Measurements from ENCODE around the gene CITED4. TPM values are rescaled to one million over a fixed set of nuclear protein-coding genes. Genes with fewer than 3 reads are reported as not detected.

The CITED4 gene
- total RNA-seq, 1 donor from 2014 or later: 11.3 TPM

GRCh38 chr1:40857737-40858136, 4.4 kb downstream of the CITED4 start:
- Mint-ChIP-seq H3K9me3 (no peaks in the 10 kb centered on the region), H3K4me1 (peaks cover 9% of the 10 kb centered on the region), H3K36me3 (ENCODE audit: low read depth) (no peaks in the 10 kb centered on the region), H3K27ac (ENCODE audit: unreplicated experiment) (no peak overlapping the region), H3K4me3 (no peak overlapping the region), H3K27me3 (ENCODE audit: low read depth) (peaks cover 39% of the 10 kb centered on the region)
- TF ChIP-seq, protein P1, sequence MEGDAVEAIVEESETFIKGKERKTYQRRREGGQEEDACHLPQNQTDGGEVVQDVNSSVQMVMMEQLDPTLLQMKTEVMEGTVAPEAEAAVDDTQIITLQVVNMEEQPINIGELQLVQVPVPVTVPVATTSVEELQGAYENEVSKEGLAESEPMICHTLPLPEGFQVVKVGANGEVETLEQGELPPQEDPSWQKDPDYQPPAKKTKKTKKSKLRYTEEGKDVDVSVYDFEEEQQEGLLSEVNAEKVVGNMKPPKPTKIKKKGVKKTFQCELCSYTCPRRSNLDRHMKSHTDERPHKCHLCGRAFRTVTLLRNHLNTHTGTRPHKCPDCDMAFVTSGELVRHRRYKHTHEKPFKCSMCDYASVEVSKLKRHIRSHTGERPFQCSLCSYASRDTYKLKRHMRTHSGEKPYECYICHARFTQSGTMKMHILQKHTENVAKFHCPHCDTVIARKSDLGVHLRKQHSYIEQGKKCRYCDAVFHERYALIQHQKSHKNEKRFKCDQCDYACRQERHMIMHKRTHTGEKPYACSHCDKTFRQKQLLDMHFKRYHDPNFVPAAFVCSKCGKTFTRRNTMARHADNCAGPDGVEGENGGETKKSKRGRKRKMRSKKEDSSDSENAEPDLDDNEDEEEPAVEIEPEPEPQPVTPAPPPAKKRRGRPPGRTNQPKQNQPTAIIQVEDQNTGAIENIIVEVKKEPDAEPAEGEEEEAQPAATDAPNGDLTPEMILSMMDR (conservative IDR thresholded peaks at IDR 0.05): no peak
- no peak for DNase-seq (ENCODE audit: low read depth, low spot score)

DNA sequence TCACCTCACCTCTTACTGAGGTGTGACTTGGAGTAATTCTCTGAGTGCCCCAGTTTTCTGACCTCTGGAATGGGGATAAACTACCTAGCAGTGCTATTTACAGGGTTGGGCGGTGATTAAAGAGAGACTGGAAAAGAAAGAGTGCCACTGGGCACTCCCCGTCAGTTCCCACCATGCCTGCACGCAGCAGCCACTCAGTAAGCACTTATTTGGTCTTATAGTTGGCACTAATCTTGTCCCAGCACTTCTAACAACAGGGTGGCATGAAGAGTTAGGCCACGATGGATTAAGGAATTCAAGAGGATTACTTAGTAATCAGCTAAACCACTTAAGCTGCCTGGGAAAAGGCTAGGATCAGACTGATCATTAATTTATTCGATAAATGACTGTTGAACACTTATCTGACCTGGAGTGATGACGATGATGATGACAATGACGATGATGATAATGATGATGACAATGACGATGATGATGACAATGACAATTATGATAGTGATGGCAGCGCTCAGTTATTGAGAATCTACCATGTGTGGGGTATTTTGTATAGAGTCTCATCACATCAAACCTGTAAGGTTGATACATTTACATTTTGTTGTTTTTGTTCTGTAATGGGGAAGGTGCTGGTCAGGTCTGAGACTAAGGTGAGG, 5.4 kb downstream of the CITED4 start:
- DNase-seq (ENCODE audit: low read depth, low spot score): no peak
- H3K4me1 Mint-ChIP-seq: peaks cover 4% of the 10 kb centered on the region

DNA sequence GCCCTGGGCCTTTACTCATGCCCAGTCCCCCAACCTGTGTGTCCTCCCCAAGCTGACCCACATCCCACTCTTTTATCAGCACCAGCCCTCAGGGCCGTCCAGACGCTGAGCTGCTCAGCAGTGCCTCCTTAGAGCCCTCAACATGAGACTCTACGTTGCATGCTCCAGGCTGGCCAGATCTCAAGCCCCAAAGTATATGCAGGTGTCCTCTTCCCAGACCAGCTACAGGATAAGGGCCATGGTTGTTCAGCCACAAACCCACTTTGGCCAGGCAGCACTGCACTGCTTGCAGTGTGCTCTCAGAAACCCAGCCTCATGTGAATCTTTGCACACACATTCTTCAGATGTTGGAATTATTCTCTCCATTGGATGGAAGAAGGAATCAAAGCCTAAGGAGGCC, 6.0 kb downstream of the CITED4 start:
- H3K27ac Mint-ChIP-seq (ENCODE audit: unreplicated experiment): no peak overlapping the region
- no peak overlapping the region for H3K4me3 Mint-ChIP-seq
- H3K36me3 Mint-ChIP-seq (ENCODE audit: low read depth): no peaks in the 10 kb centered on the region
- DNase-seq (ENCODE audit: low read depth, low spot score): no peak
- H3K9me3 Mint-ChIP-seq: no peaks in the 10 kb centered on the region
- peaks cover 38% of the 10 kb centered on the region for H3K27me3 Mint-ChIP-seq (ENCODE audit: low read depth)
- TF ChIP-seq, protein P1 (conservative IDR thresholded peaks at IDR 0.05): no peak
- H3K4me1 Mint-ChIP-seq: peaks cover 4% of the 10 kb centered on the region

More for the DNA sequence above, 5.4 kb downstream of the CITED4 start:
- Mint-ChIP-seq H3K27ac (ENCODE audit: unreplicated experiment) (no peak overlapping the region), H3K4me3 (peak overlapping the region; percentile 6), H3K36me3 (ENCODE audit: low read depth) (no peaks in the 10 kb centered on the region), H3K27me3 (ENCODE audit: low read depth) (peaks cover 39% of the 10 kb centered on the region), H3K9me3 (no peaks in the 10 kb centered on the region)
- TF ChIP-seq, protein P1 (conservative IDR thresholded peaks at IDR 0.05): no peak

- no peak for DNase-seq (ENCODE audit: low read depth, low spot score)
- Mint-ChIP-seq H3K9me3 (no peaks in the 10 kb centered on the region), H3K27me3 (ENCODE audit: low read depth) (peaks cover 32% of the 10 kb centered on the region), H3K27ac (ENCODE audit: unreplicated experiment) (no peak overlapping the region), H3K36me3 (ENCODE audit: low read depth) (no peaks in the 10 kb centered on the region), H3K4me3 (no peak overlapping the region), H3K4me1 (no peaks in the 10 kb centered on the region)
- TF ChIP-seq, protein P1 (conservative IDR thresholded peaks at IDR 0.05): peak; percentile 47
Measured at GRCh38 chr1:40855513-40855912, 6.7 kb downstream of the CITED4 start.

DNA sequence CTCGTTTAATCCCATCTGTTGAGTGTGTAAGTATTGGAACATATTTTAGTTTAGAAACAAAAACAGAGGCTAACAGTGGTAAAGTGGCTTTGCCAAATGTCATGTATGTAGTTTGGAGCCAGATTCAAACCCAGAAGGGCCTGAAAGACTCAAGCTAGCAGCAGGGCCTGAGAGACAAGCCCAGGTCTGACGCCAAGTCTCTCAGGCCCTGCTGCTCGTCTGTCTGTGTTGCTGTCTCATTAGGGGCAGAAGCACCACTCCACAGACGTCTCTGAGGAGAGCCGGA, 8.3 kb downstream of the CITED4 start:
- no peak for DNase-seq (ENCODE audit: low read depth, low spot score)
- TF ChIP-seq, protein P1 (conservative IDR thresholded peaks at IDR 0.05): no peak
- Mint-ChIP-seq H3K27me3 (ENCODE audit: low read depth) (peaks cover 16% of the 10 kb centered on the region), H3K4me3 (no peak overlapping the region), H3K27ac (ENCODE audit: unreplicated experiment) (no peak overlapping the region), H3K9me3 (no peaks in the 10 kb centered on the region), H3K36me3 (ENCODE audit: low read depth) (no peaks in the 10 kb centered on the region), H3K4me1 (no peaks in the 10 kb centered on the region)

Data from neural crest cell (in vitro differentiated cells).